ENCODE measurements around the gene ADGRA3.

Gene ADGRA3

DNA sequence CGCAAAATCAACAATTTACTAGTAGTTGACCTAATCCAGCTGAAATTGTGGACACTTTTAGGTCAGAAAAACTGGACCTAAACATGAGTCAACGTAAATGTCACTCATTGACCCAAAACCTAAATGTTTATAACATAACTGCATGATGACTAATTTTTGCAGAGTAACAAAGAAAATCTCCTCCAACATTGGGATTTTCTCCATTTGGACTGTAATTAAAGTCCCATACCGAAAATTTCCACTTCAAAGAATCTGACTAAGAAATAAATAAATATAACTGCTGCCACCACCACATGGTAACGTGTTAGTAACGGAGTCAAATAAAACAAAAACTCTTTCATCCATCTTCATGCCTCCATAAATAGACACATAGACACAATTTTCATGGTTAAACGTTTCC lies 1.9 kb downstream of the ADGRA3 start:
- Histone ChIP-seq H3K9ac (peak overlapping the region; percentile 91), H3K27ac (peak overlapping the region; percentile 96), H3K4me2 (peak overlapping the region; percentile 74)

DNA sequence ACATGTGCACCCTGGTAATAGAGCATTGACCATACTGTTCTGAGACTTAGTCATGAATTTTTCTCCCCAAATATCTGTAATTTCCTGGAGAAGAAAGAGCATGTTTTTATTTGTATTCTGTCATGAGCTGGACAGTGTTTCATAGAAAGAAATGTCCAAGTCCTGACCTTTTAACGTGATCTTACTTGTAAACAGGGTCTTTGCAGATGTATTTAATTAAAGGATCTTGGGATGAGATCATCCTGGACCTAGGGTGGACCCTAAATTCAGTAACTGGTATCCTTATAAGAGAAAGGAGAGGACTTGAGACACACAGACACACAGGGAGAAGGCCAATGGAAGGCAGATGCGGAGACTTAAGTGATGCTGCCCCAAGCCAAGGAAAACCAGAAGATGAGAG lies 3.6 kb downstream of the ADGRA3 start:
- Histone ChIP-seq H3K9ac (no peak overlapping the region), H3K4me1 (peaks cover 23% of the 10 kb centered on the region), H3K27ac (no peak overlapping the region), H3K4me2 (peak overlapping the region; percentile 74), H3K4me3 (no peak overlapping the region), H4K20me1 (peaks cover 32% of the 10 kb centered on the region), H3K9me3 (peaks cover 25% of the 10 kb centered on the region), H3K36me3 (peaks cover 28% of the 10 kb centered on the region), H3K27me3 (no peaks in the 10 kb centered on the region)
- TF ChIP-seq Cebpa-rat (IDR thresholded peaks at IDR 0.05): no peak

More for the DNA sequence above, 1.9 kb downstream of the ADGRA3 start:
- H3K4me1 ChIP-seq: peaks cover 23% of the 10 kb centered on the region
- H3K36me3 ChIP-seq: peaks cover 22% of the 10 kb centered on the region
- peak overlapping the region; percentile 88 for H3K4me3 ChIP-seq
- H3K27me3 ChIP-seq: no peaks in the 10 kb centered on the region
- peaks cover 22% of the 10 kb centered on the region for H3K9me3 ChIP-seq
- peaks cover 32% of the 10 kb centered on the region; the same call in 1 of the 2 replicates for H4K20me1 ChIP-seq
- TF ChIP-seq Cebpa-rat (IDR thresholded peaks at IDR 0.05): no peak

DNA sequence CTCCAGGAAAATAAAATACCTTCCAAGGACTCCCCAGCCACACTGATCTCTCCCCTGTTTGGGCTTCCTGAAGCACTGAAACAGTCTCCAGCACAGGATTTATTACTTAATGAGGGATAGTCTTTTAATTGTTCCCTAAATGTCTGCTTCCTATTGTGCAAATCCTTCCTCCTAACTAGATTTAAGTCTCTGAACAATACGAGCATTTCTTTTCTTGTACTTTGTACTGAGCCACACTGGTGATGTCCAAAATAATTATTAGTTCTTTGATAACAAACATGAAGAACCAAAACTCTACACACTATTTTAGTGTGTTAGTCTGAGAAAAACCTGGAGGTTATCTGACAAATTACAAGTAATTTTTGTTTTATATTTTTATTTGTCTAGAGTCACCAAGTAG lies 5.1 kb downstream of the ADGRA3 start:
- Histone ChIP-seq H3K9ac (no peak overlapping the region), H3K4me1 (peaks cover 25% of the 10 kb centered on the region), H3K4me3 (no peak overlapping the region), H3K27me3 (no peaks in the 10 kb centered on the region), H4K20me1 (peaks cover 32% of the 10 kb centered on the region), H3K27ac (no peak overlapping the region), H3K9me3 (peaks cover 37% of the 10 kb centered on the region), H3K36me3 (peaks cover 32% of the 10 kb centered on the region), H3K4me2 (no peak overlapping the region)
- no peak for TF ChIP-seq Cebpa-rat (IDR thresholded peaks at IDR 0.05)

DNA sequence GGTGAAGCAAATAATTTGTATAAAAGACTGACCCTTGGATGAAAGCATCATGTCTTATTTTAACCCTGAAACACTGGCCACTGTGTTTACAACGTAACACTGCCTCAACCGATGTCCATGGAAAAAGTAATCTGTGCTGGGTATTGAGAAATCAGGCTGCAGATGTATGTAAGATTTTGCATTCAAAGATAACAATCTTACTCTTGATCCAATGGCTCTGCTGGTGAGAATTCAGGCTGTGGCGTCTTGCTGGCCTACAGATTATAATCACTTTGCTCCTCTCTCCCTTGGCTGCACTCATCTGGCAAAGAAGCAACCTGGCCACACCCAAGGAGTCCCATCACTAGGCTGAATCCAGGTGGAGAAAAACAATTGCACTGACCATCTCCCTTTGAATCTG lies 7.5 kb downstream of the ADGRA3 start:
- no peak overlapping the region for H3K4me3 ChIP-seq
- no peak overlapping the region for H3K9ac ChIP-seq
- H3K27ac ChIP-seq: no peak overlapping the region
- peaks cover 27% of the 10 kb centered on the region for H4K20me1 ChIP-seq
- H3K27me3 ChIP-seq: no peaks in the 10 kb centered on the region
- H3K4me2 ChIP-seq: no peak overlapping the region
- peaks cover 17% of the 10 kb centered on the region for H3K4me1 ChIP-seq
- peaks cover 44% of the 10 kb centered on the region for H3K9me3 ChIP-seq
- H3K36me3 ChIP-seq: peaks cover 32% of the 10 kb centered on the region
- no peak for TF ChIP-seq Cebpa-rat (IDR thresholded peaks at IDR 0.05)

DNA sequence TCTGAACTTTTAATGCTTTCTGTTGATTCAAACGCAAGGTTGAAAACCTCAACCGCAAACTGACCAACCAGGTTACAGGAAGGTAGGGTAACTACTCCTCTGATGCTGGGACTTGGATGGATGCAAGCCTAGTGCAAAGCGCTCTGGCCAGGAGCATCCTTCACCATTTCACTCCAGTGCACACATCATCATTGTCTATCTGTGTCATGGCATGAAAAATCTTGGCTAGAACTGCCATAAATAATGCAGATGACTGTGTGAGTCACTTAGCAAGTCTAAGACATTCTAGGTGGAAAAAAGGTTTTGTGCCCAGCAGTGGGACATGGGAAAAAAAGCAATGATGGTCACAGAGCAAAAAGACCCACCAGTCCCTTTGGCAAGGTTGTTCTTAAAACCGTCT lies 10.9 kb downstream of the ADGRA3 start:
- no peak overlapping the region for H3K9ac ChIP-seq
- H3K4me1 ChIP-seq: peaks cover 7% of the 10 kb centered on the region; the same call in 1 of the 2 replicates
- H3K4me2 ChIP-seq: no peak overlapping the region
- no peak overlapping the region for H3K27ac ChIP-seq
- peaks cover 32% of the 10 kb centered on the region; the same call in 1 of the 2 replicates for H3K9me3 ChIP-seq
- H3K27me3 ChIP-seq: no peaks in the 10 kb centered on the region
- H3K36me3 ChIP-seq: peaks cover 27% of the 10 kb centered on the region
- no peaks in the 10 kb centered on the region; the same call in 1 of the 2 replicates for H4K20me1 ChIP-seq
- no peak for TF ChIP-seq Cebpa-rat (IDR thresholded peaks at IDR 0.05)
- no peak overlapping the region for H3K4me3 ChIP-seq

DNA sequence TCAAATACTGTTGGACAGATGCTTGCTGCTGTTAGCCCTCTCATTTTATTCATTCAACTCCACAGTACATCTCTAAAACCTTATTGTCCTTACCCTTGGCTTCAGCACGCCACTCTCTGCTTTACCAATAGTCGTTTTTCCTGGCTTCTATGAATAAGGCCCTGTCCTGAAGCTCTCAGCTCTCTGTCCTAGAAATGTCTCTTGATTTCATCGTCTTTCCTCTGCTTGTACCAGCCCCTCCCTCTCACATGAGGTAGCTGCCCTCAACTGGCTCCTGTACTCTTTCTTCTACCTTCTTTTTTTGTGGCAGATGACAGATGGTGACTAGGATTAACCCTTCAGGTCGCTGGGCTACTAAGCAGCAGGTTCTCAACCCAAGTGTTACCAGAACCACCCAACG lies 11.4 kb downstream of the ADGRA3 start:
- no peak for TF ChIP-seq Cebpa-rat (IDR thresholded peaks at IDR 0.05)
- no peak overlapping the region for H3K4me2 ChIP-seq
- H3K27ac ChIP-seq: no peak overlapping the region
- no peak overlapping the region for H3K4me3 ChIP-seq
- H3K9me3 ChIP-seq: peaks cover 27% of the 10 kb centered on the region; the same call in 1 of the 2 replicates
- H3K4me1 ChIP-seq: peaks cover 7% of the 10 kb centered on the region; the same call in 1 of the 2 replicates
- no peak overlapping the region for H3K9ac ChIP-seq
- no peaks in the 10 kb centered on the region for H3K27me3 ChIP-seq
- peaks cover 29% of the 10 kb centered on the region for H3K36me3 ChIP-seq
- H4K20me1 ChIP-seq: no peaks in the 10 kb centered on the region; the same call in 1 of the 2 replicates

DNA sequence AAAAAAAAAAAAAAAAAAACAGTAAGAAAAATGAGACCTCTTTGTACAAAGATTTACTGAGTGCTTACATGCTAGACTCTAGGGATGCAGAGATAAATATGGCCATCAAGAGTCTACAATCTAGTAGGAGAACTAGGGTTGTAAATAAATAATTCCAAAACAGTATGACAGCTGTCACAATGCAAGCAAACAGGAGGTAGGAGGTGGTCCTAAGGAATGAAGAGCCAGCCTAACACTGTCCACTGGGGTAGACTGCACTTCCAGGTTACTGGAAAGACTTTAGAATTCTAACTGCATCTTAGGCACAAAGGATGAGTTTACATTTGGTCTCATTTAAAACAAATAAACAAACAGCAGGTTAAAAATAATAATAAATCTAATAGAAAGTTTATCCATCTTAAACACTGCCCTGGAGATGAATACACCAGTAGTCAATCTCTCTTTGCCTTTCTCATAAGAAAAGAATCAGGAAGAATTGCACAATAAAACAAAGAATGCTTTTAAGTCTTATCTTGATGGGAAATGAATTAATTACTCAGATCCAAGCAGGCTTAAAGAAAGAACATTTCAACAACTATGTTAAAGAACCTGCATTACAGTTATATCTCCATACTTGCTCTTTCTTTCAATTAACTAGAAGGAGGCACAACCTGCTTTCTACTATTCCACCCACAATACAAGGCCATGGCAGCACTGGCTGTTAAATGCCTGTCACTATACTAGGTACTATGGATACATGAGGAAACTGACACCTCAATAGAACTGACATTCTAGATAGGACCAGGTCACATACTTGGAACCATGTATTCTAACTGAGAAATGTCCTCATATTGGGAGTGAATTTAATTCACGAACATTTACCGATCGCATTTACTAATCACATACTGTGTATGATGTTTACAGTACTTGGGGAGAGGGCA lies 12.7 kb downstream of the ADGRA3 start:
- no peak overlapping the region for H3K4me2 ChIP-seq
- H3K9ac ChIP-seq: no peak overlapping the region
- H3K4me1 ChIP-seq: peaks cover 7% of the 10 kb centered on the region; the same call in 1 of the 2 replicates

DNA sequence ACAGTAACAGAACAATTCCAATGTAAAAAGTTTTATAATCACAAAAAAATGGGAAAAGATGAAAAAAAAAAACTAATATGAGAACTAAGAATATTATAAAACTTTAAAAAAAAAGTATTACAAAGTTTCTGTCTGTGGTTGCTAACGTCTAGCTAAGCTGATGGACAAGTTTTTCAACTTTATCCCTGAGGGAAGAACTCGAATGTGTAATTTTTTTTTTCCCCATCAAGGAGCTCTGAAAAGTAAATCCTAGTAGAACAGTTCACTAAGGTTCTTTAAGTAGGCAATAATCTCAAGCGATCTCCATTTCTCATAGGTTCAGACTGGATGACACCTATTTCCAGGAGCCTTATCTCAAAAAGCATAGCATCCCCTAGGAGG lies 14.2 kb downstream of the ADGRA3 start:
- Histone ChIP-seq H3K27me3 (no peaks in the 10 kb centered on the region), H3K4me1 (no peaks in the 10 kb centered on the region), H3K36me3 (peaks cover 40% of the 10 kb centered on the region; the same call in 1 of the 2 replicates), H3K27ac (no peak overlapping the region), H3K4me3 (no peak overlapping the region), H3K9me3 (peaks cover 39% of the 10 kb centered on the region), H3K9ac (no peak overlapping the region), H4K20me1 (peaks cover 12% of the 10 kb centered on the region), H3K4me2 (no peak overlapping the region)
- no peak for TF ChIP-seq Cebpa-rat (IDR thresholded peaks at IDR 0.05)

More for the DNA sequence above, 12.7 kb downstream of the ADGRA3 start:
- H4K20me1 ChIP-seq: no peaks in the 10 kb centered on the region; the same call in 1 of the 2 replicates
- TF ChIP-seq Cebpa-rat (IDR thresholded peaks at IDR 0.05): no peak
- no peak overlapping the region for H3K27ac ChIP-seq
- H3K27me3 ChIP-seq: no peaks in the 10 kb centered on the region
- no peak overlapping the region for H3K4me3 ChIP-seq
- H3K9me3 ChIP-seq: peaks cover 29% of the 10 kb centered on the region; the same call in 1 of the 2 replicates
- peaks cover 26% of the 10 kb centered on the region; the same call in 1 of the 2 replicates for H3K36me3 ChIP-seq

DNA sequence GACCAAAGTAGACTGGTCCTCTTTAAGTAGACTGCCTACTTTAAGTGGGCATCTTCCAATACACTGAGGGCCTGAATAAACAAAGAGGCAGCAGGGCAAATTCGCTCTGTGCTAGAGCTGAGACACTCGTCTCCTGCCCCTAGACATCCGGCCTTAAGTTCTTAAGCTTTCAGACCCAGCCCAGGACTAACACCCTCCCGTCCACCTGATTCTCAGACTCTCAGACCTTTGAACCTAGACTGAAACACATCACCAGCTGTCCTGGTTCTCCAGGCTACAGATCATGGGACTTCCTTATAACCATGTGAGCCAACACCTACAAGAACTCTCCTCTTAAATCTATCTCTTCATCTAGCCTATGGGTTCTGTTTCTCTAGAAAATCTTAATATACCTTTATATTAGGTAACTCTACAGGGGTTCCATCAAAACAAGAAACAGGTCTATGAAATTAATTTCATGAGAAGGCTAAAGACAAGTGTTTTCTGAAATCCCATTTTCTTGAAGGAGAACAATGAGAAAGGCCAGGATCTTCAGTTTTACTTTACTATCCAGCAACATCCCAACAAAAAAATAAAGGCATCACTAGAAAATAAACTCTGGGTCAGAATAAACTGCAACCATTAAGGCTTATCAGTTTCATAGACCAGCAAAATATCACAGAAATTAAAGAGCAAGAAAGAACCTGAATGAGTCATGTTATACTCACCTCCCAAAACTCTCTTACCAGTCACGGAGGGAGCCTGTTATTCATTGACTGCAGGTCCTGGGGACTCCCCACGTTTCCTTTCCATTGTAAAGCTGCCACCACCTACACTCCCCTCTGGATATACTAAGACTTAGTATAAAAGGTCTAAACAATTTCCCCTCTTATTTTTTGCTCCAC lies 14.8 kb downstream of the ADGRA3 start:
- Histone ChIP-seq H3K9me3 (peaks cover 41% of the 10 kb centered on the region), H3K9ac (no peak overlapping the region), H3K36me3 (peaks cover 42% of the 10 kb centered on the region), H4K20me1 (peaks cover 18% of the 10 kb centered on the region), H3K27me3 (no peaks in the 10 kb centered on the region), H3K4me1 (no peaks in the 10 kb centered on the region), H3K4me2 (no peak overlapping the region), H3K27ac (no peak overlapping the region), H3K4me3 (no peak overlapping the region)
- no peak for TF ChIP-seq Cebpa-rat (IDR thresholded peaks at IDR 0.05)
